Activated B cell treated with CpG ODN at 0.5 μM for 24 hours (primary cell): ENCODE data around the gene PHEX. TPM values are rescaled to one million over a fixed set of nuclear protein-coding genes. Genes with fewer than 3 reads are reported as not detected.

Source experiments
- ATAC-seq: fragments of 200-7000 bp; cut with Tn5 transposase; one replicate; pipeline ENCODE4 v1.10.0; 2021; ENCODE audit warnings: low read depth, mild to moderate bottlenecking, moderate library complexity
- CTCF ChIA-PET: fragments of 350-600 bp; sonication (Branson Sonifier 250); formaldehyde crosslinking; loops from one replicate; lab custom pipeline; 2021; ENCODE audit warnings: antibody characterized with exemption; lab: Charles Lee
- POLR2A ChIA-PET: fragments of 350-600 bp; sonication (Branson Sonifier 250); formaldehyde crosslinking; loops from one replicate; lab custom pipeline; 2021; ENCODE audit warnings: antibody characterized with exemption; lab: Charles Lee
- DNase-seq: peaks from one replicate; pipeline ENCODE4 v3.0.0; 2022
- H3K27ac Mint-ChIP-seq: one replicate; pipeline ENCODE4 v1.8.0; 2020; ENCODE audit warnings: mixed read lengths
- H3K27me3 Mint-ChIP-seq: one replicate; pipeline ENCODE4 v1.8.0; 2021; ENCODE audit warnings: mixed read lengths
- H3K36me3 Mint-ChIP-seq: one replicate; pipeline ENCODE4 v1.8.0; 2021; ENCODE audit warnings: low read depth, mixed read lengths
- H3K4me1 Mint-ChIP-seq: one replicate; pipeline ENCODE4 v1.8.0; 2021; ENCODE audit warnings: mixed read lengths
- H3K4me3 Mint-ChIP-seq: one replicate; pipeline ENCODE4 v1.8.0; 2020; ENCODE audit warnings: mild to moderate bottlenecking, mixed read lengths
- H3K9me3 Mint-ChIP-seq: one replicate; pipeline ENCODE4 v1.8.0; 2020; ENCODE audit warnings: mixed read lengths
- intact Hi-C: fragments of 100-400 bp; cut with micrococcal nuclease; formaldehyde crosslinking; loops from one replicate; pipeline ENCODE4 v1.15.1; 2024
- total RNA-seq: library from RNA; stranded (reverse); gene quantifications from 2 replicates; pipeline ENCODE4 v1.2.3, GENCODE V29; 2022
- TF ChIP-seq, protein P1 (sequence below): fragments of 200-600 bp; IDR thresholded peaks from one replicate; pipeline ENCODE4 v1.8.0; 2022; ENCODE audit warnings: antibody characterized with exemption, mild to moderate bottlenecking

The PHEX gene
- total RNA-seq, 1 donor from 2014 or later: 0.27 TPM

- TF ChIP-seq, protein P1, sequence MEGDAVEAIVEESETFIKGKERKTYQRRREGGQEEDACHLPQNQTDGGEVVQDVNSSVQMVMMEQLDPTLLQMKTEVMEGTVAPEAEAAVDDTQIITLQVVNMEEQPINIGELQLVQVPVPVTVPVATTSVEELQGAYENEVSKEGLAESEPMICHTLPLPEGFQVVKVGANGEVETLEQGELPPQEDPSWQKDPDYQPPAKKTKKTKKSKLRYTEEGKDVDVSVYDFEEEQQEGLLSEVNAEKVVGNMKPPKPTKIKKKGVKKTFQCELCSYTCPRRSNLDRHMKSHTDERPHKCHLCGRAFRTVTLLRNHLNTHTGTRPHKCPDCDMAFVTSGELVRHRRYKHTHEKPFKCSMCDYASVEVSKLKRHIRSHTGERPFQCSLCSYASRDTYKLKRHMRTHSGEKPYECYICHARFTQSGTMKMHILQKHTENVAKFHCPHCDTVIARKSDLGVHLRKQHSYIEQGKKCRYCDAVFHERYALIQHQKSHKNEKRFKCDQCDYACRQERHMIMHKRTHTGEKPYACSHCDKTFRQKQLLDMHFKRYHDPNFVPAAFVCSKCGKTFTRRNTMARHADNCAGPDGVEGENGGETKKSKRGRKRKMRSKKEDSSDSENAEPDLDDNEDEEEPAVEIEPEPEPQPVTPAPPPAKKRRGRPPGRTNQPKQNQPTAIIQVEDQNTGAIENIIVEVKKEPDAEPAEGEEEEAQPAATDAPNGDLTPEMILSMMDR: no peak
- no peak for DNase-seq
- H3K9me3 Mint-ChIP-seq: no peaks in the 10 kb centered on the region
- no peaks in the 10 kb centered on the region for H3K27me3 Mint-ChIP-seq
- intact Hi-C loops: no loop called here
- ChIA-PET CTCF (no interaction called here), POLR2A (no interaction called here)
- no peak overlapping the region for H3K27ac Mint-ChIP-seq
- no peaks in the 10 kb centered on the region for H3K36me3 Mint-ChIP-seq
- H3K4me1 Mint-ChIP-seq: peaks cover 4% of the 10 kb centered on the region
- no peak overlapping the region for H3K4me3 Mint-ChIP-seq
- no peak for ATAC-seq
Measured at GRCh38 chrX:22012051-22012450, 20.1 kb upstream of the PHEX start.

DNA sequence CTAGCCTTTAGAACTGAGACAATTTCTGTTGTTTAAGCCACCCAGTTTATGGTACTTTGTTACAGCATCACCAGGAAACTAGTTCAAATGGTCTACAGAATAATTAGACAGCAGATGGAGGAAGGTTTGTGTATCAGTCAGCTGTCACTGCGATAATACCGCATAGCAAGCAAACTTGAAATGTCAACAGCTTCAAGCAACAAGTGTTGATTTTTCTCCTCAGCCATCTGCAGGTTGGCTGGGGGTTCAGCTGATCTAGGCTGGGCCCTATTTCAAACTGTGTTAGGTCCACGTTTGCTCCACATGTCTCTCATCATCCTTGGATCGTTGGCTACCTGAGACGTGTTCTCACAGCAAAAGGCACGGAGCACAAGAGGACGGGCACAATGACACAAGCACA, 19.2 kb upstream of the PHEX start:
- DNase-seq: no peak
- no peak overlapping the region for H3K4me3 Mint-ChIP-seq
- peaks cover 4% of the 10 kb centered on the region for H3K4me1 Mint-ChIP-seq
- ChIA-PET CTCF (no interaction called here), POLR2A (no interaction called here)
- TF ChIP-seq, protein P1: no peak
- H3K27me3 Mint-ChIP-seq: no peaks in the 10 kb centered on the region
- ATAC-seq: no peak
- H3K36me3 Mint-ChIP-seq: no peaks in the 10 kb centered on the region
- no peak overlapping the region for H3K27ac Mint-ChIP-seq
- intact Hi-C loops: no loop called here
- H3K9me3 Mint-ChIP-seq: no peaks in the 10 kb centered on the region

DNA sequence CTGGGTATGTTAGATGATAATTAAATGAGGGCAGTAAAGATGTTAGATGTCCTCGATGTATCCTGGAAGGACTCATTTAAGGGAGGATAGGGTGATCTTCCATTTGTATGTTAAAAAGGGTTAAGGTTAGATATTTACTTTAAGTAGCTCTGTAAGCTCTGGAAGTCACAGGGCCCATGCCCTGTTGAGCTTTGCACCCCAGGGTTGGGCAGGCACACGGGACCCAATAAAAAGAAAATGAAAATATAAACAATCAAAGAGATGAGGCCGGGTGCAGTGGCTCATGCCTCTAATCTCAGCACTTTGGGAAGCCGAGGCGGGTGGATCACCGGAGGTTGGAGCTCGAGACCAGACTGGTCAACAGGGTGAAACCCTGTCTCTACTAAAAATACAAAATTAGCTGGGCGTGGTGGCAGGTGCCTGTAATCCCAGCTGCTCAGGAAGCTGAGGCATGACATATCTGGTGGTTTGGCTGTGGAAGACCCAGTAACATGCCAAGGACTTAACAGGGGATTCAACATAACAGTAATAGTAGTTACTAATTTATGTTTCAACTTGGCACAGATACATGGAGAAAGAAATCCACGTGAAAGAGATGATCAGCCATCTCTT, 16.9 kb upstream of the PHEX start:
- Mint-ChIP-seq H3K9me3 (no peaks in the 10 kb centered on the region), H3K36me3 (no peaks in the 10 kb centered on the region), H3K4me3 (no peak overlapping the region), H3K4me1 (peaks cover 4% of the 10 kb centered on the region), H3K27ac (no peak overlapping the region), H3K27me3 (no peaks in the 10 kb centered on the region)
- intact Hi-C loops: no loop called here
- TF ChIP-seq, protein P1: no peak
- DNase-seq (no peak), ATAC-seq (no peak)
- ChIA-PET POLR2A (no interaction called here), CTCF (no interaction called here)

GRCh38 chrX:22021751-22022324, 10.3 kb upstream of the PHEX start:
- TF ChIP-seq, protein P1: no peak
- Mint-ChIP-seq H3K4me1 (no peaks in the 10 kb centered on the region), H3K4me3 (no peak overlapping the region), H3K27ac (no peak overlapping the region), H3K27me3 (no peaks in the 10 kb centered on the region), H3K36me3 (no peaks in the 10 kb centered on the region), H3K9me3 (no peaks in the 10 kb centered on the region)
- ChIA-PET POLR2A (no interaction called here), CTCF (no interaction called here)
- ATAC-seq (no peak), DNase-seq (no peak)
- intact Hi-C loops: no loop called here

DNA sequence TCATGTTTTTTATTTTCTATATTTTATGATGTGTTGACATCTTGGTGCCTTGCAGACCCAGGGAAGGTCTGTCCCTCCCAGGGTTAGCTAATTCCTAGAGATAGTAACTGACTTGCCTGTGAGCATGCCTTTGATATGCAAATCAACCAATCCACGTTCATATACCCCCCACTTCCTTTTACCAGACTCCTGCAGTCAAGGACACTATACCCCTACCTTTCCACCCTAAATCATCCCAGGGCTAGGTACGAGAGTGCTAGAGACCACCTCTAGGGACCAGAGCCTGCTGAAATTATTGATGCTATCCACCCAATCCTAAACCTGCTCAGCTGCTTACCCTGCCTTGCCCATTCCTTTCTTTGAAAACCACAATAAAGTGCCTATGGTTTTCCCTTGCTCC, 7.5 kb upstream of the PHEX start:
- no peaks in the 10 kb centered on the region for H3K36me3 Mint-ChIP-seq
- H3K4me1 Mint-ChIP-seq: peaks cover 4% of the 10 kb centered on the region
- no peaks in the 10 kb centered on the region for H3K9me3 Mint-ChIP-seq
- no peaks in the 10 kb centered on the region for H3K27me3 Mint-ChIP-seq
- H3K4me3 Mint-ChIP-seq: no peak overlapping the region
- TF ChIP-seq, protein P1: no peak
- DNase-seq: no peak
- CTCF ChIA-PET: no interaction called here
- ATAC-seq: no peak
- H3K27ac Mint-ChIP-seq: no peak overlapping the region
- POLR2A ChIA-PET: no interaction called here
- intact Hi-C loops: no loop called here
